HepG2 (cell line): ENCODE results near the gene NUP35. TPM values are rescaled to one million over a fixed set of nuclear protein-coding genes. Genes with fewer than 3 reads are reported as not detected.

Source experiments
- AKAP8 ChIP-seq: sonication (generic); formaldehyde crosslinking; IDR thresholded peaks from 2 replicates; pipeline ENCODE4 v1.5.1; 2020; ENCODE audit warnings: mild to moderate bottlenecking, missing genetic modification reagents
- BRCA1 ChIP-seq: sonication (generic); formaldehyde crosslinking; IDR thresholded peaks from 2 replicates; pipeline ENCODE4 v1.4.0; 2020; ENCODE audit warnings: missing genetic modification reagents
- CREB1 ChIP-seq, 2 experiments: fragments of 450-650 bp in 1 of 2; IDR thresholded peaks; 2 replicates each; pipeline ENCODE4 v1.6.1; 2016 to 2017; ENCODE audit warnings: control low read depth in 1 of 2, mild to moderate bottlenecking in 1 of 2, missing compliant biosample characterization in 1 of 2, missing genetic modification characterization in 1 of 2
- EEA1 ChIP-seq: sonication (generic); formaldehyde crosslinking; IDR thresholded peaks from 2 replicates; pipeline ENCODE4 v1.5.1; 2020; ENCODE audit warnings: mild to moderate bottlenecking, missing genetic modification reagents, borderline replicate concordance
- EED ChIP-seq: sonication (generic); formaldehyde crosslinking; IDR thresholded peaks from 2 replicates; pipeline ENCODE4 v1.5.0; 2020; ENCODE audit warnings: mild to moderate bottlenecking, missing genetic modification reagents
- FOXK2 ChIP-seq: fragments of 450-650 bp; IDR thresholded peaks from 2 replicates; pipeline ENCODE4 v1.6.1; 2016
- HOXA3 ChIP-seq: sonication (generic); formaldehyde crosslinking; IDR thresholded peaks from 2 replicates; pipeline ENCODE4 v1.5.0; 2020; ENCODE audit warnings: missing genetic modification reagents
- HOXA7 ChIP-seq: sonication (generic); formaldehyde crosslinking; IDR thresholded peaks from 2 replicates; pipeline ENCODE4 v1.8.1; 2022; ENCODE audit warnings: mild to moderate bottlenecking, missing genetic modification reagents, moderate library complexity
- MTF1 ChIP-seq: sonication (generic); formaldehyde crosslinking; IDR thresholded peaks from 2 replicates; pipeline ENCODE4 v1.5.0; 2020; ENCODE audit warnings: missing genetic modification reagents
- PHF21A ChIP-seq: sonication (generic); formaldehyde crosslinking; IDR thresholded peaks from 2 replicates; pipeline ENCODE4 v1.5.0; 2020; ENCODE audit warnings: mild to moderate bottlenecking, missing genetic modification reagents
- SOX13 ChIP-seq, 3 experiments: fragments of 450-650 bp in 1 of 3; sonication (generic) in 1 of 3; formaldehyde crosslinking in 1 of 3; IDR thresholded peaks in 2 of 3; conservative IDR thresholded peaks in 1 of 3; 2 replicates each; pipeline versions ENCODE4 v1.5.0 to v1.6.1; 2016 to 2020; ENCODE audit warnings: antibody characterized with exemption in 1 of 3, mild to moderate bottlenecking in 1 of 3, missing compliant biosample characterization in 1 of 3, missing genetic modification reagents in 1 of 3, moderate library complexity in 1 of 3
- TBL1XR1 ChIP-seq: fragments of 150-350 bp; IDR thresholded peaks from 2 replicates; pipeline ENCODE4 v1.6.1; 2014; ENCODE audit warnings: borderline replicate concordance, low read length; ENCODE audit not compliant: partially characterized antibody
- TOPORS ChIP-seq: sonication (generic); formaldehyde crosslinking; IDR thresholded peaks from 2 replicates; pipeline ENCODE4 v1.8.0; 2023; ENCODE audit warnings: mild to moderate bottlenecking, missing genetic modification reagents
- TRIM22 ChIP-seq: fragments of 450-650 bp; IDR thresholded peaks from 2 replicates; pipeline ENCODE4 v1.6.1; 2017
- ZMAT3 ChIP-seq: sonication (generic); formaldehyde crosslinking; conservative IDR thresholded peaks from 2 replicates; pipeline ENCODE4 v1.7.0; 2021; ENCODE audit warnings: missing genetic modification reagents
- ZNF180 ChIP-seq: sonication (generic); formaldehyde crosslinking; IDR thresholded peaks from 2 replicates; pipeline ENCODE4 v1.4.0; 2020; ENCODE audit warnings: low read depth, missing genetic modification reagents, borderline replicate concordance
- ZNF260 ChIP-seq: sonication (generic); formaldehyde crosslinking; IDR thresholded peaks from 2 replicates; pipeline ENCODE4 v1.4.0; 2020; ENCODE audit warnings: missing genetic modification reagents, low read depth, mild to moderate bottlenecking, borderline replicate concordance
- ZNF275 ChIP-seq: sonication (generic); formaldehyde crosslinking; IDR thresholded peaks from 2 replicates; pipeline ENCODE4 v1.8.0; 2022; ENCODE audit warnings: missing genetic modification reagents, mild to moderate bottlenecking, inconsistent platforms, borderline replicate concordance
- ZNF639 ChIP-seq: conservative IDR thresholded peaks from 2 replicates; pipeline ENCODE4 v1.6.1; 2018; ENCODE audit warnings: missing genetic modification reagents
- ZNF652 ChIP-seq: IDR thresholded peaks from 2 replicates; pipeline ENCODE4 v1.6.1; 2016; ENCODE audit warnings: low read depth, borderline replicate concordance
- ZNF704 ChIP-seq: sonication (generic); formaldehyde crosslinking; IDR thresholded peaks from 2 replicates; pipeline ENCODE4 v1.8.1; 2023; ENCODE audit warnings: mild to moderate bottlenecking, inconsistent platforms, moderate library complexity, missing genetic modification reagents, borderline replicate concordance
- ZNF772 ChIP-seq: sonication (generic); formaldehyde crosslinking; IDR thresholded peaks from 2 replicates; pipeline ENCODE4 v1.5.0; 2020; ENCODE audit warnings: mild to moderate bottlenecking, missing genetic modification reagents
- ZNF784 ChIP-seq: sonication (generic); formaldehyde crosslinking; IDR thresholded peaks from 2 replicates; pipeline ENCODE4 v1.5.1; 2020; ENCODE audit warnings: missing genetic modification reagents, mild to moderate bottlenecking, borderline replicate concordance
- polyA plus RNA-seq, 8 experiments: library from polyadenylated mRNA; depleted of rRNA in 3 of 8; stranded (reverse) in 7 of 8; unstranded in 1 of 8; fragments of >200 nt; fragmentation: Illumina TruSeq in 4 of 8; extraction: Trizol in 4 of 8; gene quantifications; 2 replicates each; pipeline versions ENCODE4 v1.2.1 to v1.2.3, GENCODE V29; 2011 to 2016; ENCODE audit warnings: low read depth in 4 of 8, missing spikeins in 1 of 8, mixed read lengths in 1 of 8; ENCODE audit not compliant: insufficient read depth in 1 of 8
- total RNA-seq, 5 experiments: library from RNA; depleted of rRNA; stranded (reverse); fragments of >200 nt; fragmentation: Illumina TruSeq; extraction: Trizol; gene quantifications; 2 replicates each; pipeline ENCODE4 v1.2.3, GENCODE V29; 2016; ENCODE audit warnings: low read depth in 1 of 5

The NUP35 gene
- total and polyA plus RNA-seq, 2 of the 13 experiments (the other 11 are each of a cell fraction or from before 2014, with no cell fraction given): 16.9 to 53.6 TPM

DNA sequence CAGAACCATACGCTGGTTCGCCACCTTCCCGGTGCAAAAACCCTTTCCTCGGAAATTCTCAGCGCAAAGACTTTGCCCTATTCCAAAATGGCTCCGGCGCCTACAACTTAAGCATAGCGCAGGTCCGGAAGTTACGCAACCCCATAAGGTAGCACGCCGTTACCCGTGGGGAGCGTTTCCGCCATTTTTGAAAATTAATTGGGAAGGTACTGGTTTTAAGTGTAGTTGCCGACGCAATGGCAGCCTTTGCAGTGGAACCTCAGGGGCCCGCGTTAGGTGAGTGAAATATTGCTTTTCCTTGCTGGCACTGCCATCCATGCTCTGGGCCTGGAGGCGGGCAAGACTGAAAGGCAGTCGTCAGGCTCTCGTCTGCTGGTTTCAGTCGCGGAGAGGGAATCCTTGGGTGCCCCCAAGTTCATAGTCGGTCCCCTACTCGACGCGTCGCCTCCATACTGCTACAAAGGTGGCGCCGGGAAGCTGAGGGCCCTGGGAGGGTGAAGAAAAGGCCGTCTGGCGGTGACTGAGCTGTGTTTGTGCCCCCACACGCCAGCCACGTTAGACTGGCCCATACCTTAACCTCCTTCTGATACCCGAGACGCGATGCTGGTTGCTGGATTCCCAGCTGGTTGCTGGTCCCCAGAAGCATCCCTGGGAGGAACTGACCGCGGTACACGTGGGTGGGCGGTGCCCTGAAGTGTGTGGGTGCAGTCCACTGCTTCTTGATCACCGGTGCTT, at the start of gene NUP35 (continued):
- peak; percentile 28; the same call in 1 of the 2 replicates for TF ChIP-seq EEA1
- TF ChIP-seq ZNF704 (CRISPR knock-in tag): peak; percentile 38; the same call in 1 of the 2 replicates
- peak; percentile 40; the same call in 1 of the 2 replicates for TF ChIP-seq ZNF784
- TF ChIP-seq HOXA7 (CRISPR knock-in tag): no peak
- no peak for TF ChIP-seq ZNF260 (CRISPR knock-in tag)
- TF ChIP-seq ZNF275 (CRISPR knock-in tag): peak; percentile 59
- TF ChIP-seq EED (CRISPR knock-in tag): peak; percentile 92
- TF ChIP-seq ZNF180 (CRISPR knock-in tag): no peak; the same call in 1 of the 2 replicates
- no peak for TF ChIP-seq ZNF652 (CRISPR knock-in tag)
- TF ChIP-seq MTF1 (CRISPR knock-in tag): 0 out of 2 replicates have a peak, but pooled peaks have one; percentile 21
- peak; percentile 77 for TF ChIP-seq ZNF772
- TF ChIP-seq HOXA3 (CRISPR knock-in tag): peak; percentile 99
- peak; percentile 63; the same call in 1 of the 2 replicates for TF ChIP-seq PHF21A (CRISPR knock-in tag)
- 0 out of 2 replicates have a peak, but pooled peaks have one; percentile 9 for TF ChIP-seq FOXK2
- peak; percentile 85; the same call in 1 of the 2 replicates for TF ChIP-seq TOPORS (CRISPR knock-in tag)
- TF ChIP-seq TBL1XR1: peak; percentile 51
- TF ChIP-seq BRCA1: no peak; the same call in 1 of the 2 replicates
- peak; percentile 77 for TF ChIP-seq CREB1 (IDR thresholded peaks at IDR 0.05)
- TF ChIP-seq CREB1 (CRISPR knock-in tag; IDR thresholded peaks at IDR 0.05): peak; percentile 98
- peak; percentile 25; the same call in 1 of the 2 replicates for TF ChIP-seq SOX13 (IDR thresholded peaks at IDR 0.05)
- TF ChIP-seq SOX13 (CRISPR knock-in tag; conservative IDR thresholded peaks at IDR 0.05 in 1 of 2, IDR thresholded peaks at IDR 0.05 in 1 of 2): peak in 1 of 2 experiments; percentile 50; a peak in 1 of 4 replicates
- no peak for TF ChIP-seq TRIM22
- TF ChIP-seq ZNF639: peak; percentile 56
- no peak for TF ChIP-seq AKAP8 (CRISPR knock-in tag)
- TF ChIP-seq ZMAT3 (CRISPR knock-in tag): no peak; the same call in none of the 2 replicates
